GM19099 (cell line): ENCODE results near the gene ARMH2.

Experiments
- POLR2A ChIP-seq: IDR thresholded peaks from 3 replicates; pipeline ENCODE4 v1.6.1; 2011; ENCODE audit warnings: low read depth; ENCODE audit not compliant: insufficient read length; ENCODE audit errors: extremely low read depth

Gene ARMH2

GRCh38 chr6:24788031-24788665 is 10.6 kb downstream of the ARMH2 start:
- TF ChIP-seq POLR2A, result no peak

DNA sequence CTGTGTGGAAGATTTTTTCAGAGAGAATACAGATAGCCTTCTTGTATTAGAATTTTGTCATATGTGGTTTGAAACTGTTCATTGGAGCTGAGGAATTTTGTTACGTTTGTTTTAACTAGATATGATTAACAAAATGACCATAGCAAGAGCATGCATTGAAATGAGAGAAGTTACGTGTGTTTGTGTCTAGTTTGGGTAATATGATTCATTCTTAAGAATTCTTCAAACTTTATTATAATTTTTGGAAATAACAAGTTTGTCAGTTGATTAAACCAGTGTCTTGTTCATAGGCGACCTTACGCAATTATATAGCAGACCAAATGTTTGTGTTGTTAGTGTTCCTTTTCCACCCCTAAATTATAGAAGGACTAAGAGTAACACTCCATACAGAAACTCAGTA is 18.5 kb downstream of the ARMH2 start:
- TF ChIP-seq POLR2A, result no peak

DNA sequence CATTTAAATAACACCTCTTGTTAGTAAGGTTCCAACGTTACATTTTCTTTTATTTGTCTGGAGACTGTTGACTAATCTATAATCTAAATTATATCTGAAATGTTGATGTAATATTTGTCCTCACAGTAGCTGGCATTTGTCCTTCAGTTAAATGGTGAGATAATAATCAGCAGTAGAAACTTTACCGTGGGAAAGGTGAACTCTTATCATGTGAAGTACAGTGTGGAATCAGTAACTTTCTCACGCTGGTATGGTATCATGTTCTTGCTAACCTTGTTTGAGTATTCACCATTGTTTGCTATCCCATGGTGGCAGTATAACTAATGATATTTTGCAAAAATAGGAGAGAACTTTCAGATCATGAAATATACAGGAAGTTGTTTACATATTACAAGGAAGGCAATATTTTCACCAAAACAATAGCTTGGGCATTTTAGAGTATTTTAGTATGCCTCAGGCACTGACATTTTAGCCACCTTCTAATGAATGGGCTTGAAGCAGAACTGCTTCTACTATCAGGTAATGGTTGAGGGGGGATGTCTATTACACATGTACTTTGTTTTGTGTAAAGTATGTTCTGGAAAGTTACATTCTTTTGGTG is 19.2 kb downstream of the ARMH2 start:
- TF ChIP-seq POLR2A, result no peak

DNA sequence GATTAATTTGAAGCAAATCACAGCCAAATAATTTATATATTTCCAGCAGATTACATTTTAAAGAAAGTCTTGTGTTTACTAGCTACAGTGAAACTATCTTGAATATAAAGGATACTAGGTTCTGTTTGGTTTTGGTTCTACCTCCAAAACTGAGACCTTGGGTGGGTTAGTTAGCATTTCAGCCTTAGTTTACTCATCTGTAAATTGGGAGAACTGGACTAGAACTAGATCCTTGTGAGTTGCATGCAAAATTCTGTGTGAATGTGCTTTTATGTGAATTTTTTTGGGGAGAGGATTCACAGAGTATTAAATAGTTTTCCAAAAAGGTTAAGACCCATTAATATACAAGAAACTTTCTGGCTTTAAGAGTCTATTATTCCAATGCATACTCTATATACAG is 19.8 kb downstream of the ARMH2 start:
- no peak for TF ChIP-seq POLR2A

- no peak for TF ChIP-seq POLR2A
Measured at GRCh38 chr6:24778121-24778520, 20.6 kb downstream of the ARMH2 start.

GRCh38 chr6:24777227-24777626 is 21.5 kb downstream of the ARMH2 start:
- TF ChIP-seq POLR2A, result no peak

GRCh38 chr6:24775520-24776058 is 23.1 kb downstream of the ARMH2 start:
- no peak for TF ChIP-seq POLR2A

DNA sequence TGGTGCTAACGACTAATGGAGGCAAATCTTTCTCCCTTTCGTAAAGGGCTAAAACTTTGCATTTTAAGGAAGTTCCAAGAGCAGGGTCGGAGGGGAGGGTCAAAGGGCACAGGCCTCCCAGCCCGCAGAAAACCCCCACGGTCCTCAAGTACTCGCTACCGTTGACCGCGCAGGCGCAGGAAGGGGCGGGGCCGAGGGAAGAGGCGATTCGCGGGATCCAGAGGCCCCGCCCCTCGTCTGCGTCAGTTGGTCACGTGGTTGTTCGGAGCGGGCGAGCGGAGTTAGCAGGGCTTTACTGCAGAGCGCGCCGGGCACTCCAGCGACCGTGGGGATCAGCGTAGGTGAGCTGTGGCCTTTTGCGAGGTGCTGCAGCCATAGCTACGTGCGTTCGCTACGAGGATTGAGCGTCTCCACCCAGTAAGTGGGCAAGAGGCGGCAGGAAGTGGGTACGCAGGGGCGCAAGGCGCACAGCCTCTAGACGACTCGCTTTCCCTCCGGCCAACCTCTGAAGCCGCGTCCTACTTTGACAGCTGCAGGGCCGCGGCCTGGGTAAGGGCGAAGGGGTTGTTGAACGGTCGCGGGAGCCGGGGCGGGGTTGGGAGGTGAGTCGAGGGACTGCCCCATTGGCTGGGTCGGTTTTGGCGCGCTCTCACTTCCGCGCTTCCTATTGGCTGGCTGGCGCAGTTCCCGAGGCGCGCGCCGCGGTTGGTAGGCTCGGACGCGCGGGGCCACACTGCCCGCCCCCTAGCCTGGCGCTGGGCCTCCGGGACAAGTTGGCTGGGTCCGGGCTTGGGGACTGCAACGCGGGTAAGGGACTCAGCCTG is 23.8 kb downstream of the ARMH2 start, which contains the start of gene GMNN:
Gene GMNN, plus strand, starts transcription at position 242 of the 824 bp plus-strand sequence. CDS start 2,310 bp downstream, outside the sequence.
- TF ChIP-seq POLR2A, result peak; percentile 93

DNA sequence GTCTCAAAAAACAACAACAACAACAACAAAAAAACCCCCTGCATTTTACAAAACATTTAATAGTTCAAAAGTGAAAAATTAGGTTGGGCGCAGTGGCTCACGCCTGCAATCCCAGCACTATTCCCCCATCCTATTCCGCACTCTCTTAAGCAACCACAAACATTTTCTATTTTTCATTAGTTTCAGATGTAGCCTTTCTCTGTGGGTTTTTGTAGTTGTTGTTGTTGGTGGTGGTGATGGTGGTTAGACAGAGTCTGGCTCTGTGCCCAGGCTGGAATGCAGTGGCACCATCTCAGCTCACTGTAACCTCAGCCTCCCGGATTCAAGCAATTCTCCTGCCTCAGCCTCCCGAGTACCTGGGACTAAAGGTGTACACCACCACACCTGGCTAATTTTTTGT is 30.4 kb downstream of the ARMH2 start:
- no peak for TF ChIP-seq POLR2A

DNA sequence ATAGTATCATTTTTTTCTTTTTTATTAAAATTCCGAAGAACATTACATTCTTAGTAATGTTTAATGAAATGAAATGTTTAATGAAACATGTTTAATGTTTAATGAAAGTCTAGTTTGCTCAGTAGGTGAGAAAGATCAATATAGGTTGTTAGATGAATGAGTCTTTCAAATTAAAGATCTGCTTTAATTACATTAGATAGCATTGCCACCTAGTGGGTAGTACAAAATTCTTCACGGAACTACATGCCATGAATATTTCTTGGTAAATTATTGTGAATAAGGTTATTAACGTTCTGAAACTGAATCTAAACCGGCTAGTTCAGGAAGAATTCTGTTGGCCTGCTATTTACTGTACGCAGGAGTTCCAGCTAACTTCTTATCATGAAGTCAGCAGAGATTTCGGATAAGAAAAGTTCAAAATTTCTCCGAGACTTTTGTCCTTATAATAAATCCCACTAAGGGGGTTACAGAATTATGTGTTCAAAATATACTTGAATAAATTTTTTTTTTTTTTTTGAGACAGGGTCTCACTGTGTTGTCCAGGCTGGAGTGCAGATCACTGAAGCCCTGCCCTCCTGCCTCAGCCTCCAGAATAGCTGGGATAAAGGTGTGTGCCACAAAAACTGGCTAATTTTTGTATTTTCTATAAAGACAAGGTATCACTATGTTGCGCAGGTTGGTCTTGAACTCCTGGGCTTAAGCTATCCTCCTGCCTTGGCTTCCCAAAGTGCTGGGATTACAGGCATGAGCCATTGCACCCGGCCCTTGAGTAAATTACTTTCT is 31.8 kb downstream of the ARMH2 start:
- no peak for TF ChIP-seq POLR2A

DNA sequence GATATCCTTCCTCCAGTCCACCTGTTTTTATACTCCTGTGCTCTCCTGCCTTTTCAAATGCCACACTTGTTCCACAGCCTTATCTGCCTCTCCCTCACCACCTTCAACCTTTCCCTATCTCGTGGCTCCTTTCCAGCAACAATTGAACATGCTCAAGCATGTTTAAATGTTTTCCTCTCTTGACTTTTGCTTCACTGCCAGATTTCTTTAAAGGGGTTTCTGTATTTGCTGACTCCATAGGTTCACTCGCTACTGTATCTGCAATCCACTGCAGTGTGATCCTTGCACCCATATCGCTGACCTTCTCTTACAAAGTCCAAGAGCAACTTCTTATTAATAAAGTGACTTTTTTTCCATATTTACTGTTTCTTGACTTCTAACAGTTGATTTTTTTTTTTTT is 35.1 kb downstream of the ARMH2 start:
- TF ChIP-seq POLR2A, result no peak

DNA sequence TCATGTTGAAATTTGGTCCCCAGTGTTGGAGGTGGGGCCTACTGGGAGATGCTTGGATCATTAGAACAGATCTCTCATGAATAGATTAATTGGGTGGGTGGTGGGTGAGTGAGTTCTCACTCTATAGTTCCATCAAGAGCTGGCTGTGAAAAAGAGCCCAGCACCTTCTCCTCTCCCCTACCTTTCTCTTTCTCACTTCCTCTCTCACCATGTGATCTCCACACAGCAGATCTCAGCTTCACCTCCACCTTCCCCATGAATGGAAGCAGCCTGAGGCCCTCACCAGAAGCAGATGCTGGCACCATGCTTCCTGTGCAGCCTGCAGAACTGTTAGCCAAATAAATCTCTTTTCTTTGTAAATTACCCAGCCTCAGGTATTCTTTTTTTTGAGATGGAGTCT is 36.9 kb downstream of the ARMH2 start:
- TF ChIP-seq POLR2A, result no peak

- no peak for TF ChIP-seq POLR2A
Measured at GRCh38 chr6:24761193-24761835, 37.4 kb downstream of the ARMH2 start.

- TF ChIP-seq POLR2A, result no peak
Measured at GRCh38 chr6:24760210-24760609, 38.5 kb downstream of the ARMH2 start.
